Motor neuron (in vitro differentiated cells): ENCODE data around the gene DCUN1D2. TPM values are rescaled to one million over a fixed set of nuclear protein-coding genes. Genes with fewer than 3 reads are reported as not detected.
"Not testable (repeated sequence)": the region's sequence is repeated elsewhere in the genome, so short reads cannot be mapped to it uniquely, and the experiment has no call there.

Source experiments
- ATAC-seq, 8 experiments: fragments of 200-7000 bp; cut with Tn5 transposase; replicated peaks in 6 of 8; 2 replicates each; pipeline ENCODE4 v1.8.0; 2021; ENCODE audit warnings: mild to moderate bottlenecking in 8 of 8, moderate library complexity in 8 of 8
- H3K27ac ChIP-seq, 2 donors: fragments of 250-450 bp; sonication (Bioruptor Pico); 2 replicates each; pipeline ENCODE4 v1.9.0; 2021; ENCODE audit warnings: antibody characterized with exemption in 2 of 2, mild to moderate bottlenecking in 2 of 2, moderate library complexity in 1 of 2
- H3K4me1 ChIP-seq, 2 donors: fragments of 250-450 bp; sonication (Bioruptor Pico); replicated peaks in 1 of 2; 2 replicates each; pipeline ENCODE4 v1.6.1; 2021; ENCODE audit warnings: antibody characterized with exemption in 2 of 2, mild to moderate bottlenecking in 2 of 2, moderate library complexity in 1 of 2
- H3K4me3 ChIP-seq, 5 donors: fragments of 250-450 bp; sonication (Bioruptor Pico); 2 replicates each; pipeline ENCODE4 v1.9.0; 2021; ENCODE audit warnings: antibody characterized with exemption in 5 of 5, mild to moderate bottlenecking in 5 of 5, moderate library complexity in 4 of 5
- WGBS, 10 experiments: fragments of 450-650 bp; shearing (Covaris generic); methylation state at CpG; one replicate each; pipeline ENCODE4 v1.0.0; 2022; 5-methylcytosine and 5-hydroxymethylcytosine counted together
- in situ Hi-C, 9 experiments: fragments of 400-800 bp; cut with MboI; loops; one replicate each; pipeline ENCODE4 v1.15.0; 2021; ENCODE audit warnings: low sequenced_read_pairs in 9 of 9, low pct_unique_long_range_greater_than_20kb in 2 of 9; ENCODE audit not compliant: unreplicated experiment in 9 of 9
- total RNA-seq, 8 experiments: library from RNA; unstranded; fragments of 300-600 nt; gene quantifications; 2 replicates each; pipeline versions ENCODE4 v1.2.3 to v1.2.4, GENCODE V29; 2022

DCUN1D2 gene
- total RNA-seq, 8 experiments from 2014 or later: 13.7 to 48.1 (median 21.6) TPM

DNA sequence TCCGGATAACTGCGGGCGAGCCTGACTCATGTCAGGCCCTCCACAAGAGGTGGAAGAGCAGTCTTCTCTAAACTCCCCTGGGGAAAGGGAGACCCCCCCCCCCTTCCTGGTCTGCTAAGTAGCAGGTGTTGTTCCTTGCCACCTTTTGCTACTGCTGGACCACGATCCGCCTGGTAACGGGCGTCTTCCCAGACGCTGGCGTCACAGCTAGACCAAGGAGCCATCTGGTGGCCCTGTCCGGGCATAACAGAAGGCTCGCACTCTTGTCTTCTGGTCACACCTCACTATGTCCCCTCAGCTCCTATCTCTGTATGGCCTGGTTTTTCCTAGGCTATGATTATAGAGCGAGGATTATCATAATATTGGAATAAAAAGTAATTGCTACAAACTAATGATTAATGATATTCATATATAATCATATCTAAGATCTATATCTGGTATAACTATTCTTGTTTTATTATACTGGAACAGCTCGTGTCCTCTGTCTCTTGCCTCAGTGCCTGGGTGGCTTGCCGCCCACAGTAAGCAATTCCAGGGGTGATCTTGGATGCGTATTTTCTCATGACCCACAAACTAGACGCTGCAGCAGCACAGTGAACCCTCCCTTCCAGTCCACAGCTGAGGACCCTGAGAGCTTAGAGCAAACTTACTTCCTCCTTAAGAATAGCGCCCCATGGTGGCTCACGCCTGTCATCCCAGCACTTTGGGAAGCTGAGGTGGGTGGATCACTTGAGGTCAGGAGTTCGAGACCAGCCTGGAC, 39.5 kb downstream of the DCUN1D2 start:
- H3K4me3 ChIP-seq, in situ Hi-C loops, ATAC-seq: not testable (repeated sequence)
- WGBS, 10 experiments: 38 to 95% (median 61%) methylated on average over 3 to 4 of the region's 19 CpGs; no CpG with 5 or more reads in 7 of the 10 experiments
- H3K27ac ChIP-seq: peak overlapping the region in 1 of 2 donors; percentile 35
- peaks cover 0 to 18% of the 10 kb centered on the region in 2 donors for H3K4me1 ChIP-seq

DNA sequence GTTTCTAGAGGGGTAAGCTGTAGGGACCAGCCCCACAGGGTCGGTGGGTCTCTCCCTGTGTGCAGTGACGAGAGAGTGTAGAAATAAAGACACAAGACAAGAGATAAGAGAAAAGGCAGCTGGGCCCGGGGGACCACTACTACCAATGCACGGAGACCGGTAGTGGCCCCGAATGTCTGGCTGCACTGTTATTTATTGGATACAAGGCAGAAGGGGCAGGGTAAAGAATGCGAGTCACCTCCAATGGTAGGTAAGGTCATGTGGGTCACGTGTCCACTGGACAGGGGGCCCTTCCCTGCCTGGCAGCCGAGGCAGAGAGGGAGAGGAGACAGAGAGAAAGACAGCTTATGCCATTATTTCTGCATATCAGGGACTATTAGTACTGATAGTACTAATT, 40.2 kb downstream of the DCUN1D2 start:
- H3K4me3 ChIP-seq, in situ Hi-C loops, ATAC-seq: not testable (repeated sequence)
- H3K4me1 ChIP-seq: peaks cover 0 to 18% of the 10 kb centered on the region in 2 donors
- WGBS, 10 experiments: 54 to 100% (median 94%) methylated on average over 1 to 4 of the region's 9 CpGs; no CpG with 5 or more reads in 1 of the 10 experiments
- peak overlapping the region in 1 of 2 donors; percentile 35 for H3K27ac ChIP-seq

DNA sequence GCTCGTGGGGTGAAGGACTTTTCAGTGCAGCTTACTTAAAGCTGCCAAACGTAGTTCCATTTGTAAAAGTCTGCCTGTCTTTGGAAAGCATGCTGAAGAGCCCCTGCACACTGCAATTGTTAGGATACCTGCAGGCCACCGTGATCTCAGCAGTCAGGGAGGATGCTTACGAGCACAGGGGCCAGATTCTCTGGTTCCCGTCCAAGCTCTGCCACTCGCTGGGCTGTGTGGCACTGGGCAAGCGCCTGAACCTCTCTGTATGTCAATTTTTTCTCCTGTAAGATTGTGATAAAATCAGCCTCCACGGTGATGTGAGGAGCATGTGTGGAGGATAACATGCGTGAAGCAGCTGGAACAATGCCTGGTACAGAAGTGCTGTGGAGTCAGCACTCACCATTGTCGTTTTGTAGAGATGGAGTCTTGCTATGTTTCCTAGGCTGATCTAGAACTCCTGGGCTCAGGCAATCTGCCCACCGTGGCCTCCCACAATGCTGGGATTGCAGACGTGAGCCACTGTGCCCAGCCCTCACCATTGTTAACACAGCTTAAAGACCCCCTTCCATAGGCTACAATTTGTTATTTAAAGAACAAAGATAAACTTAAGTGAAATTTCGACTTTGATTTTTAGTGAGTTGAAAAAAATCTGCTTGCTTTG, 40.7 kb downstream of the DCUN1D2 start:
- no peak overlapping the region for H3K27ac ChIP-seq
- no peak overlapping the region for H3K4me3 ChIP-seq

DNA sequence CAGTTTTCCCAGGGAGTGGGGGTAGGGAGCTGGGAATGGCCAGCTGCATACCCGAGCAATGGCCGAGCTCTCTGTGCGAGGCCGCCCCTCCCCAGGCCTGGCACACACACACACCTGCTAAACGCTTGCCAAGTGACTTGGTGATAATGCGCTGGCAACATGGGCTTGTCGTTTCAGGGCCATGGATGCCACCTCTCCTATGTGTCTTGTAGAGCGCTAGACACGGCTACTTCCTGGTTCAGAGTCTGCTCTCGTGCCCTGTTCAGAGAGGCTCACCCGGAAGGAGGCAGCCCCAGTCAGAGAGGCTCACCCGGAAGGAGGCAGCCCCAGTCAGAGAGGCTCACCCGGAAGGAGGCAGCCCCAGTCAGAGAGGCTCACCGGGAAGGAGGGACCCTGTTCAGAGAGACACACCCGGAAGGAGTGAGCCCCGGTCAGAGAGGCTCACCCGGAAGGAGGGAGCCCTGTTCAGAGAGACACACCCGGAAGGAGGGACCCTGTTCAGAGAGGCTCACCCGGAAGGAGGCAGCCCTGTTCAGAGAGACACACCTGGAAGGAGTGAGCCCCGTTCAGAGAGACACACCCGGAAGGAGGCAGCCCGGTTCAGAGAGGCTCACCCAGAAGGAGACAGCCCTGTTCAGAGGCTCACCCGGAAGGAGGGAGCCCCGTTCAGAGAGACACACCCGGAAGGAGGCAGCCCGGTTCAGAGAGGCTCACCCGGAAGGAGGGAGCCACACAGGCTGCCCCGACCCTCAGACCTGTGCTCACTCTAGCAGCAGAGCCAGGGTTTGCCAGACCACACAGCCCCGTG, 41.4 kb downstream of the DCUN1D2 start:
- no peak overlapping the region for H3K27ac ChIP-seq
- H3K4me1 ChIP-seq: peaks cover 0 to 14% of the 10 kb centered on the region in 2 donors
- in situ Hi-C loops: no loop called here
- WGBS, 10 experiments: 60 to 85% (median 82%) methylated on average over 6 to 18 of the region's 29 CpGs; no CpG with 5 or more reads in 5 of the 10 experiments
- H3K4me3 ChIP-seq: no peak overlapping the region
- ATAC-seq: peak in 6 of 8 experiments; percentile 12 to 81 (median 44)

More for the DNA sequence above, 40.7 kb downstream of the DCUN1D2 start:
- no peak for ATAC-seq
- WGBS, 10 experiments: 60 to 100% (median 90%) methylated on average over 1 to 9 of the region's 13 CpGs
- peaks cover 0 to 18% of the 10 kb centered on the region in 2 donors for H3K4me1 ChIP-seq
- in situ Hi-C loops: no loop called here

DNA sequence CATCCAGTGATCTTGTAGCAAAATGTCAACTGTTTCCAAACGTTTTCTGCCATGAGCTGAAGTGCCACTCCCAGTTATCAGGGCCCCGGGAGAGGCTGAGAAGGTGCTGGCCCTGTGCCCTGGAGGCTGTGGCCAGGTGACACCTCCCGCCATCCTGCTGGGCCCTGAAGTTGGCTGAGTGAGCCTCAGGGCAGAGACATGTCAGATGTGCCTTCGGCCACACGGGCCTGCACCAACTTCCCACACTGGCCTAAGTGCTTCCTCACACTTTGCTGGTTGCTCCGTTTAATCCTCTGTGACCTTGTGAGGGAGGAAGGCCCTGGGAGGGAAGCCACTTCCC, 42.0 kb downstream of the DCUN1D2 start:
- in situ Hi-C loops: no loop called here
- H3K4me1 ChIP-seq: peaks cover 0 to 8% of the 10 kb centered on the region in 2 donors
- H3K27ac ChIP-seq: no peak overlapping the region
- no peak overlapping the region for H3K4me3 ChIP-seq
- 40 to 100% (median 80%) methylated on average over 1 to 3 of the region's 6 CpGs; no CpG with 5 or more reads in 5 of the 10 experiments for WGBS, 10 experiments
- ATAC-seq: no peak

DNA sequence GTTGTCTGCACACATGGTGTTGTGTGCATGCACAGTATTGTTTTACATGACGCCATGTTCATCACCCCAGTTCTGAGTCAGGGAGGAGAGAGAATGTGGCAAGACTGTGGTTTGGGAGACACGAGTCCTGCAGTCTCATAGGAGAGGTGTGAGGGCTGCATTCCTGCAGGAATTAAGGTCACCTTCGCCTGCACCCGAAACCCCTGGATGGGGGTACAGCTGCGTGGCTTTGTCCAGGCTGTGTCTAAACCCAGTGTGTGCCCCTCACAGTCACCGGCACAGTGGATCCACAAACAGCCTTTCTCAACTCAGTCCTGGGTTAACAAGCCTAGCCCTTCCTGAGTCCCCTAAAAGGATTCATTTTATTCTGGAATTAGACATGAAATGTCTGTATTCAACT, 42.9 kb downstream of the DCUN1D2 start:
- Histone ChIP-seq H3K4me3 (no peak overlapping the region), H3K27ac (no peak overlapping the region), H3K4me1 (peaks cover 0 to 5% of the 10 kb centered on the region in 2 donors)
- in situ Hi-C loops: no loop called here
- ATAC-seq: no peak
- 84 to 100% (median 97%) methylated on average over 1 to 4 of the region's 6 CpGs; no CpG with 5 or more reads in 3 of the 10 experiments for WGBS, 10 experiments

DNA sequence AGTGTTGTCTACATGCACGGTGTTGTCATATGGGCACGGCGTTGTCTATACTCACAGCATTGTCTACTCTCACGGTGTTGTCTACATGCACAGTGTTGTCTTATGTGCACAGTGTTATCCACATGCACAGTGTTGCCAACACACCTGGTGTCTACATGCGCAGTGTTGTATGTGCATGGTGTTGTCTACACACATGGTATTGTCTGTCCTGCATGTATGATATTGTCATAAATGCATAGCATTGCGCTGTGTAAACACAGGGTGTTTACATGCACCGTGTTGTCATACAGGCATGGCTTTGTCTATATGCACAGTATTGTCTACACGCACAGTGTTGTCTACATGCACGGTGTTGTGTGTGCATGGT, 44.0 kb downstream of the DCUN1D2 start:
- in situ Hi-C loops: no loop called here
- H3K4me1 ChIP-seq: peaks cover 0 to 5% of the 10 kb centered on the region in 2 donors
- no peak overlapping the region for H3K27ac ChIP-seq
- no peak for ATAC-seq
- H3K4me3 ChIP-seq: no peak overlapping the region
- 83 to 100% (median 96%) methylated on average over 1 to 7 of the region's 9 CpGs; no CpG with 5 or more reads in 5 of the 10 experiments for WGBS, 10 experiments

DNA sequence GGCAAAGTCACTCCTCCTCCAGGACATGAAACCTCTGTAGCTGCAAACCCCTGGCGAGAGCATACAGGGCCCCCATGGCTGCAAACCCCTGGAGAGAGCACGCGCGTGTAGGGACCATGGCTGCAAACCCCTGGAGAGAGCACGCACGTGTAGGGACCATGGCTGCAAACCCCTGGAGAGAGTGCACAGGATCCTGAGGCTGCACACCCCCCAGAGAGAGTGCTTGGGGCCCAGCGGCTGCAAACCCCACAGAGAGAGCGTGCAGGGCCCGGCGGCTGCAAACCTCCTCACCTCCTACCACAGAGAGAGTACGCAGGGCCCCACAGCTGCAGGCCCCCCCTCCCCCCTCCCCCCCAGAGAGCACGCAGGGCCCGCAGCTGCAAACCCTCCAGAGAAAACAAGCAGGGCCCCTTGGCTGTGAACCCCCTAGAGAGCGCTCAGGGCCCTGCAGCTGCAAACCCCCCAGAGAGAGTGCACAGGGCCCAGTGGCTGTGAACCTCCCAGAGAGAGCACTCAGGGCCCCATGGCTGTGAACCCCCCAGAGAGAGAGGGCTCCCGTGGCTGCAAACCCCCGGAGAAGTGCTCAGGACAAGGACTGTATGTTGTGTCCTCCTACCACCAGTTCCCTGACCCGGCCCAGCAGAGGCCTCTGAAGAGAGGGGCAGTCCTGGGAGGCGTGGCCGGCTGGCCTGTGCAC, 44.6 kb downstream of the DCUN1D2 start:
- no peak overlapping the region for H3K27ac ChIP-seq
- ATAC-seq: peak in 4 of 8 experiments; percentile 12 to 50 (median 22)
- H3K4me1 ChIP-seq: peaks cover 0 to 5% of the 10 kb centered on the region in 2 donors
- WGBS, 10 experiments: 48 to 81% (median 80%) methylated on average over 1 to 5 of the region's 19 CpGs; no CpG with 5 or more reads in 6 of the 10 experiments
- in situ Hi-C loops: no loop called here
- no peak overlapping the region for H3K4me3 ChIP-seq

DNA sequence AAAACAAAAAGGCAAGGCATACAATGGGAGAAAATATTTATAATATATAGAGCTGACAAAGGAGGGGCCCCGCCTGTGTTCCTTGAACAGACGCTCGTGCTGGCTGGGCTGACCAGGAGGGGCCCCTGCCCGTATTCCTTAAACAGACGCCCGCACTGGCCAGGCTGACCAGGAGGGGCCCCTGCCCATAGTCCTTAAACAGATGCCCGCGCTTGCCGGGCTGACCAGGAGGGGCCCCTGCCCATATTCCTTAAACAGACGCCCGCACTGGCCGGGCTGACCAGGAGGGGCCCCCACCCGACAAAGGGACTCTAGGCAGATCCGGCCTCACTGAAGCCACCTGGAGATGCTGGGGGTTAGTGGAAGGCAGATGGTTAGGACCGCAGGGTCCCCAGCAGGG, 46.5 kb downstream of the DCUN1D2 start:
- ATAC-seq: no peak
- 94 to 100% (median 100%) methylated on average over 1 to 8 of the region's 15 CpGs; no CpG with 5 or more reads in 5 of the 10 experiments for WGBS, 10 experiments

DNA sequence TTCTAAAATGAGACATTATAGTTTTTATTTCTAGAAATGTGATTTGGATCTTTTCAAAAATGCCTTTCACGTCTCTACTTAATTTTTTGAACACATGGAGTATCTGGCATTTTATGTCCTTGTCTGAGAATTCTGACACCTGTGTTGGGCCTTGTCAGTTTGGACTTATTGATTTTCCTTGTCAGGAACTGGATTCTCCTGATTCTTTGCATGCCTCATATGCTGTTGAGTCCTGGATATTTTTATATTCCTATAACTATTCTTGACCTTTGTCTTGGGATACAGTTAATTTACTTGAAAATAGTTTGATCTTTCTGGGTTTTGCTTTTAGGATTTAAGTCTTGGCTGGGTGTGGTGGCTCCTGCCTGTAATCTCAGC, 47.5 kb downstream of the DCUN1D2 start:
- ATAC-seq: no peak
- Histone ChIP-seq H3K4me3 (no peak overlapping the region), H3K4me1 (no peaks in the 10 kb centered on the region), H3K27ac (no peak overlapping the region)
- WGBS, 10 experiments: 50 to 100% (median 83%) methylated on average over 1 of the region's 1 CpG; no CpG with 5 or more reads in 5 of the 10 experiments
- in situ Hi-C loops: no loop called here

More for the DNA sequence above, 46.5 kb downstream of the DCUN1D2 start:
- Histone ChIP-seq H3K4me3 (no peak overlapping the region), H3K27ac (no peak overlapping the region), H3K4me1 (no peaks in the 10 kb centered on the region)
- in situ Hi-C loops: no loop called here

DNA sequence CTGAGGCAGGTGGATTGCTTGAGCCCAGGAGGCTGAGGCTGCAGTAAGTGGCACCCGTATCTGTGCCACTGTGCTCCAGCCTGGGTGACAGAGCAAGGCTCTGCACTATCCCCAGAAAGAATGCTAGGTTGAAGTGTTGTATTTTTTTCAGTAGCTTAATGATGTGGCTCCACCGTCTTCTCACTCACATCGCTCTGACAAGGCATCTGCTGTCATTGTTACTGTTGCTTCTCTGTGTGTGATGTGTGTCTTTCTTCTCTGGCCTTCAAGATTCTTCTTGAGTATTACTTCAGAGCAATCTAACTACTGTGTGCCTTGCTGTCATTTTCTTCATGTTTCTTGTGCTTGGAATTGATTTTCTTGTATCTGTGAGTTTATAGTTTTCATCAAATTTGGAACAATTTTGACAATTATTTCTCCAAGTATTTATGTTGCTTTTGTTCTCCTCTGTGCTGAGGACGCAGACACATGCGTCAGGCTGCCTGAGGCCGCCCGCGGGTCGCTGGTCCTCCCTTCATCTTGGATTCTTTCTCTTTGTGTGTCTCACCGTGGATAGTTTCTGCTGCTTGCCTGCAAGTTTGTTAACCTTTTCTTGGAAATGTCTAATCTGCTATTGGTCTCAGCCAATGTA, 48.0 kb downstream of the DCUN1D2 start:
- WGBS, 10 experiments: 85 to 100% (median 94%) methylated on average over 5 to 10 of the region's 10 CpGs
- Histone ChIP-seq H3K4me1 (no peaks in the 10 kb centered on the region), H3K27ac (no peak overlapping the region), H3K4me3 (no peak overlapping the region)
- in situ Hi-C loops: no loop called here
- no peak for ATAC-seq

DNA sequence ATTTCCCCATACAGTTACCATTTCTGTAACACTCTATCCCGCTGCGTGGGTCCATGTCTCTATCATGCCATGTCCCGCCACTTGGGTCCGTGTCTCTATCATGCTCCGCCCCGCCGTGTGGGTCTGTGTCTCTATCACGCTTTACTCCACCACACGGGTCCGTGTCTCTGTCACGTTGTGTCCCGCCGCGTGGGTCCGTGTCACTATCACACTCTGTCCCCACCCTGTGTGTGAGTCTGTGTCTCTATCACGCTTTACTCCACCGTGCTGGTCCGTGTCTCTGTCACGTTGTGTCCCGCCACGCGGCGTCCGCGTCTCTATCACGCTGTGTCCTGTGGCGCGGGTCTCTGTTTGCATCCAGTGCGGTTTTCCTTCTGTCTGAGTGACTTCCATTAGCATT, 48.9 kb downstream of the DCUN1D2 start:
- H3K27ac ChIP-seq: no peak overlapping the region
- no peaks in the 10 kb centered on the region for H3K4me1 ChIP-seq
- in situ Hi-C loops: no loop called here
- WGBS, 10 experiments: 91 to 98% (median 95%) methylated on average over 13 to 25 of the region's 29 CpGs; no CpG with 5 or more reads in 1 of the 10 experiments
- H3K4me3 ChIP-seq: no peak overlapping the region
- ATAC-seq: no peak
